ENCODE data around the gene ACOT8. TPM values are rescaled to one million over a fixed set of nuclear protein-coding genes. Genes with fewer than 3 reads are reported as not detected.

ACOT8 gene
- total RNA-seq, 4 donors from 2014 or later, result 56.9 to 93.8 (median 78.3) TPM

DNA sequence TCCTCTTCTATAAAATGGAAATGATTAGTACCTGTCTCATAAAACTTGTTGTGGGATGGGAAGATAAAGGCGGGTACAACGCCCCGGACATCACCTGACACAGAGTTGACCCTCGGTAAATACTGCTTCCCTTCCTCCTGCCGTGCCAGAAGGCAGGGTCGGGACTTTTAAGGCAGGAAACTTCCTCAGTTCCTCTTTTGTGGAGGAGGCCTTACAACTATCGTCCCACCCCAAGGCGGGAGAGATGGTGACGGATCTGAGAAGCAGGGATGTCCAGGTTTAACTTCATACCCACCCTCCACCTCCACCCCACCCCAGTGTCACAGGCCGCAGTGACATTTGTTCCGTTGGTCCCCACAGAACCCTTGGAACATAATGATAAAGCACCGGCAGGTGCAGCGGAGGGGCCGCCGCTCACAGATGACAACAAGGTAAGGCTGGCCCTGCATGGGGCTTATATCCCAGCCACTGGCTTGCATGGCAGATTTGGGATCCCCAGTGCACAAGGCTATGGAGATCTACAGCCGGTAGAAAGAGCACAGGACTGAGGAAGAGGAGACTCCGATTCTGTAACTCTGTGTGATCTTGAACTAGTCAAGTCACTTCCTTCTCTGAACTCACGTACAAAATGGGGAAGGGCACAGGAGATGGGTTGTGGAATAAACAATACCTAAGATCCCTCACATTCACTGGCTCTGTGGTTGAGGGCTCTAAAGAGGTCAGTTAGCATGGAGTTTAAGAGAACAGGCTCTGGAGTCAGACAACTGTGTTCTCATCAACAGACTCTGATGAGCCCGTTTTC lies 64.7 kb downstream of the ACOT8 start:
- H3K27ac ChIP-seq, result peak overlapping the region; percentile 89 to 93 (median 91)
- H3K9me3 ChIP-seq, result no peaks in the 10 kb centered on the region
- H3K27me3 ChIP-seq, result no peaks in the 10 kb centered on the region
- TF ChIP-seq, protein P1, sequence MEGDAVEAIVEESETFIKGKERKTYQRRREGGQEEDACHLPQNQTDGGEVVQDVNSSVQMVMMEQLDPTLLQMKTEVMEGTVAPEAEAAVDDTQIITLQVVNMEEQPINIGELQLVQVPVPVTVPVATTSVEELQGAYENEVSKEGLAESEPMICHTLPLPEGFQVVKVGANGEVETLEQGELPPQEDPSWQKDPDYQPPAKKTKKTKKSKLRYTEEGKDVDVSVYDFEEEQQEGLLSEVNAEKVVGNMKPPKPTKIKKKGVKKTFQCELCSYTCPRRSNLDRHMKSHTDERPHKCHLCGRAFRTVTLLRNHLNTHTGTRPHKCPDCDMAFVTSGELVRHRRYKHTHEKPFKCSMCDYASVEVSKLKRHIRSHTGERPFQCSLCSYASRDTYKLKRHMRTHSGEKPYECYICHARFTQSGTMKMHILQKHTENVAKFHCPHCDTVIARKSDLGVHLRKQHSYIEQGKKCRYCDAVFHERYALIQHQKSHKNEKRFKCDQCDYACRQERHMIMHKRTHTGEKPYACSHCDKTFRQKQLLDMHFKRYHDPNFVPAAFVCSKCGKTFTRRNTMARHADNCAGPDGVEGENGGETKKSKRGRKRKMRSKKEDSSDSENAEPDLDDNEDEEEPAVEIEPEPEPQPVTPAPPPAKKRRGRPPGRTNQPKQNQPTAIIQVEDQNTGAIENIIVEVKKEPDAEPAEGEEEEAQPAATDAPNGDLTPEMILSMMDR (IDR thresholded peaks at IDR 0.05), result no peak
- TF ChIP-seq POLR2A (IDR thresholded peaks at IDR 0.05), result no peak
- H3K4me3 ChIP-seq, result peak overlapping the region; percentile 78 to 99 (median 96)
- peak in 2 of 3 donors; percentile 23 to 50 for DNase-seq
- H3K36me3 ChIP-seq, result peaks cover 0 to 38% (median 0%) of the 10 kb centered on the region in 3 donors
- peaks cover 0 to 12% (median 3%) of the 10 kb centered on the region in 4 donors for H3K4me1 ChIP-seq

Other genes starting within 250 kb of the ACOT8 start
- gene WFDC10A, start 227.7 kb downstream of the ACOT8 start, total RNA-seq, result not detected
- gene WFDC9, start 226.1 kb downstream of the ACOT8 start, total RNA-seq, result not detected
- gene WFDC11, start 187.2 kb downstream of the ACOT8 start, total RNA-seq, result not detected
- not detected for gene WFDC13, start 155.4 kb downstream of the ACOT8 start, total RNA-seq
- not detected for gene WFDC10B, start 152.4 kb downstream of the ACOT8 start, total RNA-seq
- not detected for gene SPINT4, start 135.0 kb downstream of the ACOT8 start, total RNA-seq
- not detected for gene WFDC3, start 65.5 kb downstream of the ACOT8 start, total RNA-seq
- gene DNTTIP1, start 65.4 kb downstream of the ACOT8 start, total RNA-seq, result 10 to 100 TPM; 21.5 to 41.4 (median 25.2) TPM
- gene UBE2C, start 44.7 kb downstream of the ACOT8 start, total RNA-seq, result 10 to 100 TPM in 2 of 4 donors, 1 to 10 TPM in 2; 7.3 to 24.8 (median 9.8) TPM
- gene TNNC2, start 30.1 kb downstream of the ACOT8 start, total RNA-seq, result 1 to 10 TPM in 2 of 4 donors, not detected in 2; 2.7 to 3.5 TPM
- 10 to 100 TPM; 17.5 to 94.9 (median 42.7) TPM for gene SNX21, start 23.6 kb downstream of the ACOT8 start, total RNA-seq
- gene ZSWIM3, start 222 bp upstream of the ACOT8 start, total RNA-seq, result 1 to 10 TPM; 2.5 to 9.1 (median 4.6) TPM
- gene ZSWIM1, start 23.8 kb upstream of the ACOT8 start, total RNA-seq, result 10 to 100 TPM in 3 of 4 donors, 1 to 10 TPM in 1; 6.6 to 14.5 (median 11.9) TPM
- 10 to 100 TPM in 3 of 4 donors, 1 to 10 TPM in 1; 5.8 to 35.2 (median 19.5) TPM for gene SPATA25, start 30.2 kb upstream of the ACOT8 start, total RNA-seq
- 10 to 100 TPM in 3 of 4 donors, 1 to 10 TPM in 1; 3.3 to 27.6 (median 23.9) TPM for gene NEURL2, start 33.8 kb upstream of the ACOT8 start, total RNA-seq
- gene CTSA, start 33.9 kb upstream of the ACOT8 start, total RNA-seq, result 100 to 1,000 TPM in 3 of 4 donors, 10 to 100 TPM in 1; 85.0 to 602 (median 258) TPM
- gene PLTP, start 54.8 kb upstream of the ACOT8 start, total RNA-seq, result 10 to 100 TPM; 25.0 to 99.3 (median 35.7) TPM
- gene PCIF1, start 77.3 kb upstream of the ACOT8 start, total RNA-seq, result 10 to 100 TPM; 25.0 to 53.2 (median 44.9) TPM
- gene ZNF335, start 114.8 kb upstream of the ACOT8 start, total RNA-seq, result 10 to 100 TPM; 34.3 to 60.1 (median 53.6) TPM
- 1 to 10 TPM in 2 of 4 donors, not detected in 2; 1.1 to 2.5 TPM for gene MMP9, start 151.5 kb upstream of the ACOT8 start, total RNA-seq
- not detected for gene SLC12A5, start 171.8 kb upstream of the ACOT8 start, total RNA-seq
- 10 to 100 TPM; 20.5 to 65.2 (median 24.9) TPM for gene NCOA5, start 232.6 kb upstream of the ACOT8 start, total RNA-seq

Data from Peyer's patch (tissue), 4 donors.